CD4-positive, alpha-beta memory T cell (primary cell): ENCODE results near the gene CCDC197. TPM values are rescaled to one million over a fixed set of nuclear protein-coding genes. Genes with fewer than 3 reads are reported as not detected.

Experiments used
- CTCF ChIA-PET: fragments of 350-600 bp; sonication (Branson Sonifier 250); formaldehyde crosslinking; loops from one replicate; lab custom pipeline; 2021; ENCODE audit warnings: inconsistent platforms; ENCODE audit not compliant: partially characterized antibody; lab: Charles Lee
- POLR2A ChIA-PET: fragments of 350-600 bp; sonication (Branson Sonifier 250); formaldehyde crosslinking; loops from one replicate; lab custom pipeline; 2021; ENCODE audit not compliant: partially characterized antibody; lab: Charles Lee
- DNase-seq, 5 donors: peaks; one replicate each; pipeline versions ENCODE4 v3.0.0 to v3.0.0-alpha.2; 2020 to 2022; ENCODE audit warnings: mixed read lengths in 1 of 5
- H3K27ac ChIP-seq: one replicate; pipeline ENCODE4 v1.7.0; 2013; ENCODE audit warnings: low read depth, low read length
- H3K27me3 ChIP-seq: 2 replicates; pipeline ENCODE4 v1.7.0; 2013; ENCODE audit warnings: mild to moderate bottlenecking, low read length, moderate library complexity; ENCODE audit not compliant: insufficient read depth
- H3K36me3 ChIP-seq: 2 replicates; pipeline ENCODE4 v1.7.0; 2013; ENCODE audit warnings: mild to moderate bottlenecking, low read length, moderate library complexity; ENCODE audit not compliant: insufficient read depth
- H3K4me1 ChIP-seq: 2 replicates; pipeline ENCODE4 v1.7.0; 2013; ENCODE audit warnings: mild to moderate bottlenecking, low read length, moderate library complexity; ENCODE audit not compliant: insufficient read depth
- H3K4me3 ChIP-seq, 2 donors: one replicate each; pipeline ENCODE4 v1.7.0; 2013; ENCODE audit warnings: low read length in 2 of 2, mild to moderate bottlenecking in 1 of 2
- H3K9me3 ChIP-seq, 2 donors: one replicate each; pipeline ENCODE4 v1.7.0; 2013; ENCODE audit warnings: low read length in 2 of 2, control low read depth in 1 of 2; ENCODE audit not compliant: control insufficient read depth in 1 of 2
- H3K27ac Mint-ChIP-seq, 7 donors: one replicate each; pipeline ENCODE4 v1.8.0; 2020 to 2021; ENCODE audit warnings: mixed read lengths in 7 of 7, mild to moderate bottlenecking in 6 of 7, inconsistent platforms in 3 of 7, moderate library complexity in 3 of 7
- H3K27me3 Mint-ChIP-seq, 2 donors: one replicate each; pipeline ENCODE4 v1.8.0; 2020 to 2021; ENCODE audit warnings: mixed read lengths in 2 of 2
- H3K36me3 Mint-ChIP-seq, 2 donors: one replicate each; pipeline ENCODE4 v1.8.0; 2020 to 2021; ENCODE audit warnings: mixed read lengths in 2 of 2, inconsistent platforms in 1 of 2, mild to moderate bottlenecking in 1 of 2
- H3K4me1 Mint-ChIP-seq, 4 donors: one replicate each; pipeline ENCODE4 v1.8.0; 2020 to 2021; ENCODE audit warnings: mixed read lengths in 4 of 4, mild to moderate bottlenecking in 1 of 4
- H3K4me3 Mint-ChIP-seq, 8 donors: one replicate each; pipeline ENCODE4 v1.8.0; 2020 to 2021; ENCODE audit warnings: mixed read lengths in 8 of 8, mild to moderate bottlenecking in 7 of 8, moderate library complexity in 6 of 8, inconsistent platforms in 3 of 8
- H3K9me3 Mint-ChIP-seq, 8 donors: one replicate each; pipeline ENCODE4 v1.8.0; 2020 to 2021; ENCODE audit warnings: mixed read lengths in 8 of 8, mild to moderate bottlenecking in 5 of 8, inconsistent platforms in 3 of 8, moderate library complexity in 1 of 8
- intact Hi-C: fragments of 100-400 bp; cut with micrococcal nuclease; formaldehyde crosslinking; loops from one replicate; pipeline ENCODE4 v1.15.1; 2023
- polyA plus RNA-seq, 2 donors: library from polyadenylated mRNA; unstranded; fragments of 300-500 nt; fragmentation: Illumina TruSeq; gene quantifications; one replicate each; pipeline ENCODE4 v1.2.3, GENCODE V29; 2021
- total RNA-seq, 2 experiments: library from RNA; stranded (reverse); gene quantifications; one replicate each; pipeline ENCODE4 v1.2.3, GENCODE V29; 2021

Gene CCDC197
- total and polyA plus RNA-seq, 4 experiments from 2014 or later = not detected

DNA sequence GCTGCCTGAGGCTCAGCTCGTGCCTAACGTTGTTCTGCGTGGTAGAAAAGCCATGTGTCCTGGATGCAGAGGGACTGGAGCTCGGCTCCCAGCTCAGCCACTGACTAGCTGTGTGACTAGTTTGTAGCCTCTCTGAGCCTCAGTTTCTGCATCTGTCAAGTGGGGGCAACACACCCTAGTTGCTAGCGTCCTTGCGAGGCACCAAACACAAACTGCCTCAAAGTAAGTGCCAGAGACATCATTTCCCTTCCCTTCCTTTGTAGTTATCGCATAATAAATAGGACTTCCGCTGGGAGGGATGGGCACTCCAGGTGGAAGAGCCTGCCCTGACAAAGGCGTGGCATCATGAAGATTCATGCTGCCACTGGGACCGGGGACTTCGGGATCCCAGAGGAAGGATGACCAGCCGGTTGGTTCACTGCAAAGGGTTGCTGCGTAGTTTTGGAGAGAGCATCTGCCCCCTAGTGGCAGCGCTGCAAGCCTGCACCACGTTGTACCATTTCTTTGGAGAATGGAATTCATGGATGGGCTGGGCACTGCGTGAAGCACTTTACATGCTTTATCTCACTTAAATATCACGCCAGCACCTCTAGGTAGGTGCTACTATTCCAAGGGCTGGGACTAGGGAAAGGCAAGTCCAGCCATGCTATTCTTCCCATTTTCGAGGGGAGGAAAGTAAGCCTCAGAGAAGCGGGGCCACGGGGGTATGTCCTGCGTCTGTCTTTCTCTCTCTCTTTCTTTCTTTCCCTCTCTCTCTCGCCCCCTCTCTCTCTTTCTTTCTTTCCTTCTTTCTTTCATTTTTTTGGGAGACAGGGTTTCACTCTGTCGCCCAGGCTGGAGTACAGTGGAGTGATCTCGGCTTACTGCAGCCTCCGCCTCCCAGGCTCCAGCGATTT lies 4.6 kb downstream of the CCDC197 start:
- POLR2A ChIA-PET = interaction anchor here (1.0 to 7.2 kb wide), 6 partner anchors 23 to 62 kb away, joined by 3 to 51 read pairs (median 8); no protein-coding TSS in a partner anchor
- CTCF ChIA-PET = interaction anchor here (0.8 to 16.6 kb wide), 18 partner anchors 10 to 108 kb away, joined by 3 to 447 read pairs (median 6); partner anchors contain the start of gene ASB2
- peaks cover 8% of the 10 kb centered on the region for H3K4me1 ChIP-seq
- no peaks in the 10 kb centered on the region for H3K36me3 ChIP-seq
- no peak overlapping the region for H3K4me3 ChIP-seq
- intact Hi-C loops = loop anchor here (1.0 to 2.0 kb wide), 2 partner anchors 23 to 31 kb away; no protein-coding TSS in a partner anchor
- H3K27ac ChIP-seq = no peak overlapping the region
- no peaks in the 10 kb centered on the region for H3K27me3 ChIP-seq
- Mint-ChIP-seq H3K4me3 (peak overlapping the region in 5 of 8 donors; percentile 19 to 66 (median 36)), H3K27me3 (peaks cover 0 to 2% of the 10 kb centered on the region in 2 donors), H3K9me3 (no peaks in the 10 kb centered on the region), H3K36me3 (no peaks in the 10 kb centered on the region), H3K27ac (peak overlapping the region in 4 of 7 donors; percentile 8 to 61 (median 44)), H3K4me1 (peaks cover 8 to 18% (median 10%) of the 10 kb centered on the region in 4 donors)
- DNase-seq = peak in 4 of 5 donors; percentile 52 to 61 (median 54)
- H3K9me3 ChIP-seq = no peaks in the 10 kb centered on the region

GRCh38 chr14:94003397-94003796 lies 6.3 kb downstream of the CCDC197 start:
- Histone ChIP-seq H3K36me3 (no peaks in the 10 kb centered on the region), H3K4me3 (no peak overlapping the region), H3K4me1 (peaks cover 18% of the 10 kb centered on the region), H3K27me3 (no peaks in the 10 kb centered on the region), H3K27ac (no peak overlapping the region), H3K9me3 (no peaks in the 10 kb centered on the region)
- H3K4me3 Mint-ChIP-seq = peak overlapping the region in 1 of 8 donors; percentile 7
- intact Hi-C loops = no loop called here
- peak overlapping the region in 1 of 7 donors; percentile 20 for H3K27ac Mint-ChIP-seq
- H3K27me3 Mint-ChIP-seq = peaks cover 0 to 2% of the 10 kb centered on the region in 2 donors
- peaks cover 16 to 33% (median 19%) of the 10 kb centered on the region in 4 donors for H3K4me1 Mint-ChIP-seq
- POLR2A ChIA-PET = interaction anchor here (7.2 kb wide), 1 partner anchor 64 kb away, joined by 51 read pairs; no protein-coding TSS in a partner anchor
- DNase-seq = no peak
- no peaks in the 10 kb centered on the region for H3K9me3 Mint-ChIP-seq
- CTCF ChIA-PET = interaction anchor here (0.8 to 16.6 kb wide), 9 partner anchors 10 to 176 kb away, joined by 3 to 447 read pairs (median 9); no protein-coding TSS in a partner anchor
- no peaks in the 10 kb centered on the region for H3K36me3 Mint-ChIP-seq

DNA sequence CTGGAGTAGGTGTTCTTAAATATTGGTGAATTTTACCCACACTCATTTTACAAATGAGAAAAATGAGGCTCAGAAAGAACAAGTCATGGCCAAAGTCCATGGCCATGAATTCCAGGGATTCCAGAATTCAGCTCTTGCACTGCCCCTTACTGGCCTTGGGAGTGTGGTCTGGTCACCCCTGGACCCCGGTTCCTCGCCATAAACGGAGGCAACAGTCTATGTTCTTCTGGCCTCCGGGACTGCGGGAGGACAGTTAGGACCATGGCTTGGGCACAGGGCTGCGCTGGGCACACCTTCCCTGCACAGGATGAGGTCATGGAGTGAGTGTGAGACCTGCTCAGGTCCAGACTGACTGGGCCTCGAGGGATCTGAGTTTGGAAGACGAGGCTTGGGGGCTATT lies 6.9 kb downstream of the CCDC197 start:
- Histone ChIP-seq H3K36me3 (no peaks in the 10 kb centered on the region), H3K4me1 (peaks cover 24% of the 10 kb centered on the region), H3K4me3 (no peak overlapping the region), H3K9me3 (no peaks in the 10 kb centered on the region), H3K27ac (no peak overlapping the region), H3K27me3 (no peaks in the 10 kb centered on the region)
- Mint-ChIP-seq H3K27me3 (peaks cover 0 to 2% of the 10 kb centered on the region in 2 donors), H3K36me3 (no peaks in the 10 kb centered on the region), H3K4me1 (peaks cover 18 to 39% (median 24%) of the 10 kb centered on the region in 4 donors), H3K4me3 (no peak overlapping the region), H3K9me3 (no peaks in the 10 kb centered on the region), H3K27ac (no peak overlapping the region)
- CTCF ChIA-PET = interaction anchor here (0.7 to 16.6 kb wide), 9 partner anchors 10 to 133 kb away, joined by 3 to 447 read pairs (median 9); no protein-coding TSS in a partner anchor
- POLR2A ChIA-PET = interaction anchor here (7.2 kb wide), 1 partner anchor 65 kb away, joined by 51 read pairs; no protein-coding TSS in a partner anchor
- no peak for DNase-seq
- intact Hi-C loops = no loop called here

- H3K9me3 ChIP-seq = no peaks in the 10 kb centered on the region
- Mint-ChIP-seq H3K36me3 (no peaks in the 10 kb centered on the region), H3K9me3 (no peaks in the 10 kb centered on the region), H3K4me3 (no peak overlapping the region), H3K27me3 (peaks cover 0 to 2% of the 10 kb centered on the region in 2 donors), H3K27ac (no peak overlapping the region), H3K4me1 (peaks cover 26 to 53% (median 36%) of the 10 kb centered on the region in 4 donors)
- ChIA-PET CTCF (interaction anchor here (0.9 to 16.6 kb wide), 12 partner anchors 8 to 66 kb away, joined by 3 to 447 read pairs (median 6); no protein-coding TSS in a partner anchor), POLR2A (interaction anchor here (1.1 to 7.2 kb wide), 2 partner anchors 35 to 66 kb away, joined by 4 to 51 read pairs; no protein-coding TSS in a partner anchor)
- H3K27ac ChIP-seq = no peak overlapping the region
- no peaks in the 10 kb centered on the region for H3K36me3 ChIP-seq
- peaks cover 36% of the 10 kb centered on the region for H3K4me1 ChIP-seq
- DNase-seq = peak in 1 of 5 donors; percentile 14
- intact Hi-C loops = no loop called here
- no peaks in the 10 kb centered on the region for H3K27me3 ChIP-seq
- no peak overlapping the region for H3K4me3 ChIP-seq
These were observed 8.4 kb downstream of the CCDC197 start for GRCh38 chr14:94005324-94006073.

GRCh38 chr14:94008234-94008633 lies 11.1 kb downstream of the CCDC197 start:
- ChIA-PET CTCF (interaction anchor here (1.2 to 1.6 kb wide), 4 partner anchors 9 to 71 kb away, joined by 3 to 7 read pairs (median 4); no protein-coding TSS in a partner anchor), POLR2A (interaction anchor here (1.6 kb wide), 1 partner anchor 30 kb away, joined by 5 read pairs; no protein-coding TSS in a partner anchor)
- H3K27ac Mint-ChIP-seq = peak overlapping the region in 2 of 7 donors; percentile 10 to 50

DNA sequence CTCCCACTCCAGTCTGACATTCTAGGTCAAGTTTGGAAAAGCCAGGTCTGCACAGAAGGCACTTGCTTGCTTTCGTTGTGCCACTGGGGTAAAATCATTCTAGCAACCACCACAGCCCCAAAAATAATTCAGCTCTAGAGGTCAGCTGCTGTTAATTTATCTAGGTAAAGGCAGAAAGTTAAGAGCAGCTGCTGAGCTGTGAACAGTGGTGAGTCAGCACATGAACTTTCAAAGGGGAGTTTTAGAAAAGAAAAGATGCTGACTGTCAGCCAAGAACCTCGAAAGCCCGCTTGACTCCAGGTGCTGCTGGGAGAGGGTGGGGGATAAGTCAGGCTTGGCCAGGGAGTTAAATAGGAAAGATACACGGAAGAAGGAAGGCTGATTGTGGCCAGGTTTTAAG lies 12.7 kb downstream of the CCDC197 start:
- peaks cover 37 to 68% (median 49%) of the 10 kb centered on the region in 4 donors for H3K4me1 Mint-ChIP-seq

More at GRCh38 chr14:94008234-94008633, 11.1 kb downstream of the CCDC197 start:
- Mint-ChIP-seq H3K36me3 (no peaks in the 10 kb centered on the region), H3K9me3 (no peaks in the 10 kb centered on the region), H3K4me1 (peaks cover 37 to 68% (median 50%) of the 10 kb centered on the region in 4 donors), H3K4me3 (peak overlapping the region in 4 of 8 donors; percentile 8 to 53 (median 28)), H3K27me3 (no peaks in the 10 kb centered on the region)
- Histone ChIP-seq H3K9me3 (no peaks in the 10 kb centered on the region), H3K4me3 (no peak overlapping the region), H3K27ac (no peak overlapping the region), H3K27me3 (no peaks in the 10 kb centered on the region), H3K36me3 (no peaks in the 10 kb centered on the region), H3K4me1 (peaks cover 51% of the 10 kb centered on the region)
- intact Hi-C loops = no loop called here
- DNase-seq = peak in 1 of 5 donors; percentile 19

More for the DNA sequence above, 12.7 kb downstream of the CCDC197 start:
- CTCF ChIA-PET = interaction anchor here (1.4 to 2.2 kb wide), 4 partner anchors 8 to 70 kb away, joined by 3 to 6 read pairs (median 4); no protein-coding TSS in a partner anchor
- H3K36me3 Mint-ChIP-seq = no peaks in the 10 kb centered on the region
- intact Hi-C loops = no loop called here
- no peak for DNase-seq
- H3K27ac Mint-ChIP-seq = peak overlapping the region in 3 of 7 donors; percentile 58 to 89 (median 71)
- Histone ChIP-seq H3K27me3 (no peaks in the 10 kb centered on the region), H3K27ac (no peak overlapping the region), H3K4me1 (peaks cover 51% of the 10 kb centered on the region), H3K9me3 (no peaks in the 10 kb centered on the region), H3K36me3 (no peaks in the 10 kb centered on the region), H3K4me3 (no peak overlapping the region)
- POLR2A ChIA-PET = interaction anchor here (0.7 to 1.6 kb wide), 4 partner anchors 16 to 54 kb away, joined by 3 to 6 read pairs (median 4); partner anchors contain the start of gene OTUB2
- H3K9me3 Mint-ChIP-seq = no peaks in the 10 kb centered on the region
- peak overlapping the region in 5 of 8 donors; percentile 26 to 61 (median 53) for H3K4me3 Mint-ChIP-seq
- H3K27me3 Mint-ChIP-seq = no peaks in the 10 kb centered on the region
